GM18505 (cell line): ENCODE results near the gene ROCK1.

Experiments
- ATAC-seq: cut with Tn5 transposase; IDR thresholded peaks from one replicate; pipeline ENCODE4 v1.9.1; 2021; ENCODE audit not compliant: unreplicated experiment
- POLR2A ChIP-seq: IDR thresholded peaks from 4 replicates; pipeline ENCODE4 v1.6.1; 2011; ENCODE audit warnings: borderline replicate concordance; ENCODE audit not compliant: insufficient read depth, insufficient read length; ENCODE audit errors: extremely low read depth

The ROCK1 gene

GRCh38 chr18:21115519-21116411 lies 4.2 kb upstream of the ROCK1 start:
- no peak for ATAC-seq
- TF ChIP-seq POLR2A, result no peak

- ATAC-seq, result no peak
- no peak for TF ChIP-seq POLR2A
Measured at GRCh38 chr18:21112543-21113105, 1.0 kb upstream of the ROCK1 start.

- ATAC-seq, result no peak
- TF ChIP-seq POLR2A, result no peak
Measured at GRCh38 chr18:21112140-21112473, 494 bp upstream of the ROCK1 start.

- peak; percentile 24 for ATAC-seq
- TF ChIP-seq POLR2A, result no peak
Measured at GRCh38 chr18:21110713-21111345, 784 bp downstream of the ROCK1 start.

- no peak for TF ChIP-seq POLR2A
- no peak for ATAC-seq
Measured at GRCh38 chr18:21109936-21110712, 1.5 kb downstream of the ROCK1 start.

GRCh38 chr18:21105936-21106335 lies 5.7 kb downstream of the ROCK1 start:
- ATAC-seq, result peak; percentile 51
- no peak for TF ChIP-seq POLR2A

- no peak for ATAC-seq
- TF ChIP-seq POLR2A, result no peak
Measured at GRCh38 chr18:21101172-21101571, 10.4 kb downstream of the ROCK1 start.

GRCh38 chr18:21100678-21101077 lies 10.9 kb downstream of the ROCK1 start:
- no peak for ATAC-seq
- TF ChIP-seq POLR2A, result no peak

- no peak for ATAC-seq
- no peak for TF ChIP-seq POLR2A
Measured at GRCh38 chr18:21100146-21100545, 11.5 kb downstream of the ROCK1 start.

GRCh38 chr18:21099442-21099841 lies 12.2 kb downstream of the ROCK1 start:
- no peak for TF ChIP-seq POLR2A
- peak; percentile 87 for ATAC-seq

GRCh38 chr18:21096760-21097159 lies 14.9 kb downstream of the ROCK1 start:
- ATAC-seq, result no peak
- TF ChIP-seq POLR2A, result no peak

GRCh38 chr18:21093133-21093532 lies 18.5 kb downstream of the ROCK1 start:
- no peak for TF ChIP-seq POLR2A
- ATAC-seq, result no peak

- no peak for TF ChIP-seq POLR2A
- no peak for ATAC-seq
Measured at GRCh38 chr18:21090680-21091079, 20.9 kb downstream of the ROCK1 start.

- no peak for ATAC-seq
- no peak for TF ChIP-seq POLR2A
Measured at GRCh38 chr18:21085579-21086166, 25.9 kb downstream of the ROCK1 start.
